Left renal cortex interstitium (tissue), 4 donors: ENCODE measurements around the gene IRAK1BP1. TPM values are rescaled to one million over a fixed set of nuclear protein-coding genes. Genes with fewer than 3 reads are reported as not detected.
"Not testable (repeated sequence)": the region's sequence is repeated elsewhere in the genome, so short reads cannot be mapped to it uniquely, and the experiment has no call there.

Experiments used
- DNase-seq, 4 donors: peaks; one replicate each; pipeline ENCODE4 v3.0.0-alpha.2; 2013; ENCODE audit warnings: low read depth in 4 of 4, low spot score in 2 of 4, missing footprints in 1 of 4
- polyA plus RNA-seq, 4 donors: library from polyadenylated mRNA; unstranded; fragments of 120-200 nt; gene quantifications; one replicate each; pipeline ENCODE4 v1.2.1, GENCODE V29; 2013; ENCODE audit not compliant: insufficient read length in 4 of 4

Gene IRAK1BP1
- 10 to 100 TPM; 11.3 to 15.3 (median 13.1) TPM for polyA plus RNA-seq

GRCh38 chr6:78867370-78868040 is at the start of gene IRAK1BP1:
Gene IRAK1BP1, plus strand, starts transcription at chr6:78867551. Its CDS starts 26 bp downstream, at chr6:78867577.
- DNase-seq = peak; percentile 80 to 86 (median 82)

DNA sequence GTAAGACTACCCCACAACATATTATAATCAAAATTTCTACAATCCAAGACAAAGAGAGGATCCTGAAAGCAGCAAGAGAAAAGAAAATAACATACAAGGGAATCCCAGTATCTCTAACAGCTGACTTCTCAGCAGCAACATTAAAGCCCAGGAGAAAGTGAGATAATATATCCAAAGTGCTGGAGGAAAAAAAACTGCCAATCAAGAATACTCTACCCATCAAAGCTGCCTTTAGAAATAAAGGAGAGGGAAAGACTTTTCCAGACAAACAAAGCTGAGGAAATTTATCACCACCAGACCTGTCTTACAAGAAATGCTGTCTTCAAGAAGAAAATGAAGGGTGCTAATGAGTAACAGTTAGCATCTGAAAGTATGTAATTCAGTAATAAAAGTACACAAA is 43.3 kb upstream of the IRAK1BP1 start:
- no peak for DNase-seq

DNA sequence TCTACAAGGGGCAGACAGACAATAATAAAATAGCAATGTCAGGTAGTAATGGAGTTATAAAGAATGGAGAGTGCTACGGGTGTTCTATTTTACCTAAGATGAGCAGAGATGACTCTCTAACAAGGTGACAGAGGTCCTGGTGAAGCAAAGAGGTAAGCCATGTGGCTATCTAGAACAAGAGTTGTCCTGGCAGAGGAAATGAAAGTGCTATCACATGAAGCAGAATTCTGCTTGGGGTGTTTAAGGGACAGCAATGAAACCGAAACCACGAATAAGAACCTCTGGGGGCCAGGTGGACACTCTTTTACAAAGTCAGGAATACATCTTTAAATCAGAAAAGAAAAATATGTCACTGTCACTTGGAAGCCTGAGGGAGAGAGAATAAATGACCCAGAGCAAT is 37.9 kb upstream of the IRAK1BP1 start:
- no peak for DNase-seq

GRCh38 chr6:78830805-78831204 is 36.5 kb upstream of the IRAK1BP1 start:
- no peak for DNase-seq

GRCh38 chr6:78831492-78831891 is 35.9 kb upstream of the IRAK1BP1 start:
- peak in 2 of 4 donors; percentile 4 to 6 for DNase-seq

DNA sequence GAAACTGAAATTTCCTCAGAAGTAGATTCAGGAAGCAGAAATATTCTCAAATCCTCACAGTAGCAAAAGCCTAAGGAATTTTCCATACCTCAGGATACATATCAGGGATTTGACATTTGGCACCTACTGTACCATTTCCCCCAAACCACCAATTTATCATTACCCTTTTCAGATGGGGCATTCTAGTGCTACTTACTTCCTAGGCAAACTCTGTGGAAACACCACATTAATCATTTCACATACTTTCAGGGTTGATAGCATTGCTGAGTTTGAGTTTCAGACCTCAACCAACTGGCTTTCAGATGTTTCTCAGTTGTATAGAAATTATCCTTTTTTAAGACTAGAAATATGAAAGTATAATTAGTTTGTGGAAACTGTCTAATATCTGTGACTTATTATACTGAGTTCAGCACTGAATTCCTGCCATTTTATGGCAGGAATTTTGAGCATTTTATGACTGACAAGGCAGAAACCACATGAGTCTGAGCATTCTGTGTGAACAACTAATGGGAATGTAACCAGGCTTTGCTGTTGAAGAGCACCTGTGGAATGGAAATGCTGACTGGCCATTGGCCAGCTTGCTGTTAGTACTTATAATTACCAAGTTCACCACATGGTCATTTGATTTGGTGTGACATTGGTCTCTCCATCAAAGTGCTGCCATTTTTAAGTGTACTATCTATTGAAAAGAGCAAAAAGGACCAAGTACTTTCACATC is 35.1 kb upstream of the IRAK1BP1 start:
- DNase-seq = no peak

DNA sequence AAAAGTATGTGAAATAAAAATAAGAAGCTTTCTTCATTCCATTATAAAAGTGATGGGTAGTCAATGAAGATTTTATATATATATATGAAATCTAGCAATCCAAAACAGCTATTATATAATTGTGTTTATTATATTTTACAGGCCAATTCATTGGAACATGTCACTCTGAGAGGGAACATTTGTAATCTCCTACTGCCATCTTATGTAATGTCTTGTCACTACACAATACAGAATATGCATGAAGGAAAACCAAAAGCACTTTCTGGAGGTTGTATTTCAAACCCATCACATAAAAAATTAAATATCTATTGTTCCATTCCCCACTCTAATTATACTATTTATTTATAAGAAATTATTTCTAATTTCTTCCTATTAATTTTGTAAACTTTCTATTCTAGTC is 31.5 kb upstream of the IRAK1BP1 start:
- DNase-seq = no peak

- DNase-seq = no peak
Measured at GRCh38 chr6:78836598-78836997, 30.8 kb upstream of the IRAK1BP1 start.

DNA sequence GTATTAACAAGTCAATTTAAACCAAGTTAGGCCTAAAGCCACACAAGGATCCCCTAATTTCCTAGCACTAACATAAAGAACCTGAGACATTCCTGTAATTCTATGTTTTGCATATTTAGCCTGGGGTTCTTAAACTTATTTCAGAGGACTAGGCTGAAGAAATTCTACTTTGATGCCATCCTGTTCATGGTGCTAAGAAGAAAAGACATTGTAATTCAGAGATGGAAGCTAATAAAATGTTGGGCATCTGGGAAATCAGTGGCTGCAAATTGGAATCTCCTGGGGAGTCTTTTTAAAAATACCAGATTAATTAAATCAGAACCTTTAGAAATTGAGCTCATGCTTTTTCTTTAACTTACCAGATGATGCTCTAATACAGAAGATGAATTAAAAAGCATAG is 26.2 kb upstream of the IRAK1BP1 start:
- DNase-seq = no peak

GRCh38 chr6:78842953-78843352 is 24.4 kb upstream of the IRAK1BP1 start:
- DNase-seq = no peak

GRCh38 chr6:78844899-78845298 is 22.5 kb upstream of the IRAK1BP1 start:
- no peak for DNase-seq

DNA sequence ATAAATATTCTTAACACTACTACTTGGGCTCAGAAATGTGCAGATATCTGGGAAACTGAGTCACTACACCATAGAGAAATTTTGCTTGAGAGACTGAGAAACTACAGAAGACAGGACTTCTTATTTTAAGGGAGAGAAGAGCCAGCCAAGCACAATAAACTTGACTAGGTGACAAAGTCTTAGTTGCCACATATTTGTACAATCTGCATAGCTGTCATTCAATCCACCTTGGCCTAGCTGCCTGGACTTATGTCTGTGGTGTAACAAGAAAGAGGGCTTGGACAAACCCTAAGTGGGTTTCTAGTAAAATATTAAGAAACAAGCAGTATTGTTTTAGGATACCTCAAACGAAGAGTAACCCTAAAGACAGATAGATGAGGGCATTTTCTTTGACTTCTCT is 21.8 kb upstream of the IRAK1BP1 start:
- DNase-seq = no peak

DNA sequence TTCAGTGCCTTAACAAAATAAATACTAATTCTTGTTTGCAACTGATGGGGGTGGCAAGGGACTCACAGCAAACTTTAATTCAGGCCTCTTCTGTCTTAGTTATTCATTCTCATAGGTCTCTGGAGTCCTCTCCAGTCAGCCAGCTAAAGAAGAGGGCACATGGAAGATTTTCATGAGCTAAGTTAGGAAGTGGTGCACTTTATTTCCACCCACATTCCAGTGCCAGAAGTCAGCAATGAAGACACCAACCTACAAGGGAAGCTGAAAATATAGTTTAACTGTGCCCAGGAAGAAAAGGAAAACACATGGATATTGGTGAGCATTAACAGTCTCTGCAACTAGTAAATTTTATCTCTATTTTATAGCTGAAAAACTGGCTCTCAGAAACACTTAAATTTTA is 16.7 kb upstream of the IRAK1BP1 start:
- DNase-seq = no peak

- no peak for DNase-seq
Measured at GRCh38 chr6:78851156-78851555, 16.2 kb upstream of the IRAK1BP1 start.

- DNase-seq = no peak
Measured at GRCh38 chr6:78854546-78854945, 12.8 kb upstream of the IRAK1BP1 start.

DNA sequence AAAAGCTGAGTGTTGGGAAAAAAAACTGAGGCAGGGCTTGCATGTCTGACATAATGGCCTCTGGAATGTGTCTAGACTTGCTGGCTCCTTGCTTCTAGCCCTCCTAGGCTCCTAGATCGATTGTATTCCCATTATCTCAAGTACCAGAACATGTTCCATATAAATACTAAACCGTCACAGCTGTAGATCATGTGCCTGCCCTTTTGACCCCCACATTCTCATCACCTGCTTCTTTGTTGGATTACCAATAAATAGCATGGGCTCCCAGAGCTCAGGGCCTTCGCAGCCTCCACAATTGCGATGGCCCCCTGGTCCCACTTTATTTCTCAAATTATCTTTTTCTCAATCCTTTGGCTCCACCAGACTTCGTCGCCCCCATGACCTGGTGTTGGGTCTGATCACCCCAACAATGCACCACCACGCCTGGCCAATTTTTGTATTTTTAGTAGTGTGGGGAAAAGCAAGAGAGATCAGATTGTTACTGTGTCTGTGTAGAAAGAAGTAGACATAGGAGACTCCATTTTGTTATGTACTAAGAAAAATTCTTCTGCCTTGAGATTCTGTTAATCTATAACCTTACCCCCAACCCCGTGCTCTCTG is 8.9 kb upstream of the IRAK1BP1 start:
- not testable (repeated sequence) for DNase-seq

- DNase-seq = no peak
Measured at GRCh38 chr6:78861509-78861908, 5.8 kb upstream of the IRAK1BP1 start.

DNA sequence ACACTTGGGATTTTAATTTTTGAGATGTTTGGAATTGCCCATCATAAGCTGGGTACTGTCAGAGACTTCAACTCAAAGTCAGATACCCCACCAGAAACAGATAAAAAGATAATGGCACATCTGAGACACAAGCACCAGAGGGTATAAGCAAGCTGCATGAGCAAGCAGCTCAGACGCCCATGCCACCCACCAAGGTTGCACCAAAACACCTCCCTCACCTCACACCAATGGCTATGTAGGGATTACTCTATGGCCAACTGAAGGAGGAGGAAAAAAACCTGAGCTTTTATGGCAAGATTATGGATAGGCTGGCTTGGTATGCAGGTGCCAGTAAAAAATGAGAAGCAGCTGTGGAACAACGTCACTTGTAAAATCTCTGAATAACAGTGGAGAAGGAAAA is 3.8 kb upstream of the IRAK1BP1 start:
- DNase-seq = no peak

DNA sequence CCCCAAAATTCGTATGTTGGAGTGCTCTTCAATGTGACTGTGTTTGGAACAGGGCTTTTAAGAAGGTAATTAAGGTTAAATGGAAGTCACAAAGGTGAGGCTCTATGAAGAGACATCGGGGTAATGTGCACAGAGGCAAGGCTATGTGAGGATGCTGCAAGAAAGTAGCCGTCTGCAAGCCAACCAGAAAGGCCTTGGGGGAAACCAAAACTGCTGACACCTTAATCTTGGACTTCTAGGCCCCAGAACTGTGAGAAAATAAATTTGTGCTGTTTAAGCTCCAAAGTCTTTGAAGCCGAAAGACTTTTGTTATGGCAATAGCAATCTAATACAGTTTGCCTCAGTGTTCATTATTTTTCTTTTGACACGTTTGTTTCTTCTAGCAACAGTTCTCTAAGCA is 2.4 kb upstream of the IRAK1BP1 start:
- DNase-seq = no peak

GRCh38 chr6:78867020-78867369 is 356 bp upstream of the IRAK1BP1 start:
- DNase-seq = no peak

- peak in 1 of 4 donors; percentile 15 for DNase-seq
Measured at GRCh38 chr6:78868116-78868515, 765 bp downstream of the IRAK1BP1 start.

- no peak for DNase-seq
Measured at GRCh38 chr6:78875505-78875904, 8.2 kb downstream of the IRAK1BP1 start.
